Smooth muscle cell (in vitro differentiated cells): Measurements from ENCODE around the gene F2. TPM values are rescaled to one million over a fixed set of nuclear protein-coding genes. Genes with fewer than 3 reads are reported as not detected.

Experiments
- DNase-seq: peaks from one replicate; lab custom pipeline; 2025; ENCODE audit not compliant: unreplicated experiment; lab: John Stamatoyannopoulos, UW
- H2AFZ ChIP-seq: fragments of 200-600 bp; sonication (generic); 2 replicates; pipeline ENCODE4 v1.6.0; 2016; ENCODE audit warnings: antibody characterized with exemption, low read depth, mild to moderate bottlenecking
- H3F3A ChIP-seq: fragments of 200-600 bp; sonication (generic); 2 replicates; pipeline ENCODE4 v1.6.0; 2017; ENCODE audit warnings: antibody characterized with exemption, low read depth
- H3K27ac ChIP-seq: fragments of 200-600 bp; sonication (generic); 2 replicates; pipeline ENCODE4 v1.5.1; 2016; ENCODE audit warnings: low read depth, mild to moderate bottlenecking
- H3K27me3 ChIP-seq: fragments of 200-600 bp; sonication (generic); 2 replicates; pipeline ENCODE4 v1.6.1; 2016; ENCODE audit warnings: low read depth, mild to moderate bottlenecking
- H3K36me3 ChIP-seq: fragments of 200-600 bp; sonication (generic); 2 replicates; pipeline ENCODE4 v1.5.1; 2016; ENCODE audit warnings: low read depth
- H3K4me1 ChIP-seq: fragments of 200-600 bp; sonication (generic); 2 replicates; pipeline ENCODE4 v1.5.1; 2016; ENCODE audit warnings: low read depth
- H3K4me2 ChIP-seq: fragments of 200-600 bp; sonication (generic); 2 replicates; pipeline ENCODE4 v1.6.0; 2016; ENCODE audit warnings: mild to moderate bottlenecking
- H3K4me3 ChIP-seq: fragments of 200-600 bp; sonication (generic); 2 replicates; pipeline ENCODE4 v1.5.1; 2016; ENCODE audit warnings: mild to moderate bottlenecking
- H3K79me2 ChIP-seq: fragments of 200-600 bp; sonication (generic); 2 replicates; pipeline ENCODE4 v1.6.0; 2016; ENCODE audit warnings: low read depth, mild to moderate bottlenecking
- H3K9ac ChIP-seq: fragments of 200-600 bp; sonication (generic); 2 replicates; pipeline ENCODE4 v1.6.0; 2016; ENCODE audit warnings: low read depth
- H3K9me3 ChIP-seq: fragments of 200-600 bp; sonication (generic); replicated peaks from 2 replicates; pipeline ENCODE4 v1.5.1; 2016; ENCODE audit warnings: low read depth
- H4K20me1 ChIP-seq: fragments of 200-600 bp; sonication (generic); 2 replicates; pipeline ENCODE4 v1.6.0; 2016; ENCODE audit warnings: low read depth
- CTCF ChIP-seq: fragments of 200-600 bp; sonication (generic); IDR thresholded peaks from 2 replicates; pipeline ENCODE4 v1.5.1; 2017; ENCODE audit warnings: borderline replicate concordance, mild to moderate bottlenecking, antibody characterized with exemption; ENCODE audit not compliant: insufficient read depth, poor library complexity, severe bottlenecking
- WGBS: methylation state at CpG from one replicate; pipeline ENCODE4 v1.1.7; 2016; ENCODE audit warnings: low lambda C conversion rate; 5-methylcytosine and 5-hydroxymethylcytosine counted together
- polyA plus RNA-seq: library from polyadenylated mRNA; unstranded; fragments of >200 nt; fragmentation: Nextera tagmentation; extraction: Ambion mirVana; gene quantifications from 2 replicates; pipeline ENCODE4 v1.2.1, GENCODE V29; 2016
- total RNA-seq: library from RNA; depleted of rRNA; stranded (reverse); fragments of >200 nt; gene quantifications from 2 replicates; pipeline ENCODE4 v1.2.3, GENCODE V29; 2014

F2 gene
- total and polyA plus RNA-seq, 2 experiments from 2014 or later = 0.21 to 0.27 TPM

- Histone ChIP-seq H4K20me1 (no peaks in the 10 kb centered on the region), H2AFZ (no peak overlapping the region), H3K4me3 (no peak overlapping the region), H3F3A (no peaks in the 10 kb centered on the region), H3K27me3 (no peaks in the 10 kb centered on the region), H3K79me2 (no peaks in the 10 kb centered on the region), H3K4me2 (no peak overlapping the region), H3K4me1 (no peaks in the 10 kb centered on the region), H3K9ac (no peak overlapping the region), H3K36me3 (peaks cover 11% of the 10 kb centered on the region), H3K9me3 (no peaks in the 10 kb centered on the region), H3K27ac (no peak overlapping the region)
- no peak for TF ChIP-seq CTCF
- 96% methylated on average over 1 of the region's 1 CpG for WGBS
- DNase-seq = no peak
Measured at GRCh38 chr11:46745328-46745727, 26.3 kb downstream of the F2 start.

GRCh38 chr11:46745995-46746394 is 27.0 kb downstream of the F2 start:
- H3K4me2 ChIP-seq = no peak overlapping the region
- no peaks in the 10 kb centered on the region for H3F3A ChIP-seq
- TF ChIP-seq CTCF = no peak
- no peak overlapping the region for H3K9ac ChIP-seq
- H3K9me3 ChIP-seq = no peaks in the 10 kb centered on the region
- no peak overlapping the region for H2AFZ ChIP-seq
- H3K79me2 ChIP-seq = no peaks in the 10 kb centered on the region
- H3K4me1 ChIP-seq = no peaks in the 10 kb centered on the region
- H3K27me3 ChIP-seq = no peaks in the 10 kb centered on the region
- 92% methylated on average over 3 of the region's 3 CpGs for WGBS
- H4K20me1 ChIP-seq = no peaks in the 10 kb centered on the region
- no peak overlapping the region for H3K27ac ChIP-seq
- H3K4me3 ChIP-seq = no peak overlapping the region
- DNase-seq = no peak
- peaks cover 18% of the 10 kb centered on the region for H3K36me3 ChIP-seq

DNA sequence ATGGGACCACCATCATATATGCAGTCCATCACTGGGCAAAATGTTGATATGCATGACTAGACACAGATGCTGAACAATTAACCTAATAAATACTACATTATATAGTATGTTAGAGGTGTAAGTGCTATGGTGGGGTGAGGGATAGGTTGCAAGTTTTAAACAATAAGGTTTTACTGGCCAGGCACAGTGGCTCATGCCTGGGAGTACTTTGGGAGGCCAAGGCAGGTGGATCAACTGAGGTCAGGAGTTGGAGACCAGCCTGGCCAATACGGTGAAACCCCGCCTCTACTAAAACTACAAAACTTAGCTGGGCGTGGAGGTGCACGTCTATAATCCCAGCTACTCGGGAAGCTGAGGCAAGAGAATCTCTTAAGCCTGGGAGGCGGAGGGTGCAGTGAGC is 28.1 kb downstream of the F2 start:
- 97% methylated on average over 6 of the region's 6 CpGs for WGBS
- Histone ChIP-seq H3K4me1 (no peaks in the 10 kb centered on the region), H3K27me3 (no peaks in the 10 kb centered on the region), H2AFZ (no peak overlapping the region), H3K9ac (no peak overlapping the region), H3F3A (no peaks in the 10 kb centered on the region), H3K36me3 (peaks cover 26% of the 10 kb centered on the region), H4K20me1 (no peaks in the 10 kb centered on the region), H3K4me3 (no peak overlapping the region), H3K27ac (no peak overlapping the region), H3K9me3 (no peaks in the 10 kb centered on the region), H3K4me2 (no peak overlapping the region), H3K79me2 (no peaks in the 10 kb centered on the region)
- no peak for TF ChIP-seq CTCF
- DNase-seq = no peak

- DNase-seq = no peak
- Histone ChIP-seq H3K9me3 (no peaks in the 10 kb centered on the region), H3K79me2 (no peaks in the 10 kb centered on the region), H4K20me1 (no peaks in the 10 kb centered on the region), H3K4me2 (no peak overlapping the region), H2AFZ (no peak overlapping the region), H3K4me1 (no peaks in the 10 kb centered on the region), H3K27me3 (no peaks in the 10 kb centered on the region), H3K27ac (no peak overlapping the region), H3K4me3 (no peak overlapping the region), H3K36me3 (peaks cover 52% of the 10 kb centered on the region), H3F3A (no peaks in the 10 kb centered on the region), H3K9ac (no peak overlapping the region)
- no peak for TF ChIP-seq CTCF
Measured at GRCh38 chr11:46755962-46756361, 36.9 kb downstream of the F2 start.
